HepG2 (cell line): ENCODE measurements around the gene CCDC102B. TPM values are rescaled to one million over a fixed set of nuclear protein-coding genes. Genes with fewer than 3 reads are reported as not detected.

Source experiments
- ATAC-seq: fragments of 200-7000 bp; cut with Tn5 transposase; 3 replicates; pipeline ENCODE4 v1.9.1; 2020; ENCODE audit warnings: mild to moderate bottlenecking, moderate library complexity
- BruUV-seq: library from RNA; stranded (reverse); fragments of 400-500 nt; replicated peaks from 2 replicates; lab custom pipeline; 2021; lab: Mats Ljungman, UMichigan
- CTCF ChIA-PET: fragments of 300-600 bp; formaldehyde crosslinking; extraction: SDS; loops from one replicate; lab custom pipeline; 2021; ENCODE audit warnings: low total read pairs, inconsistent platforms, low intra/inter-chr PET ratio; lab: Yijun Ruan, JAX
- POLR2A ChIA-PET: fragments of 350-600 bp; sonication (Branson Sonifier 250); formaldehyde crosslinking; loops from one replicate; lab custom pipeline; 2020; ENCODE audit warnings: antibody characterized with exemption, inconsistent platforms; lab: Yijun Ruan, JAX
- DNase-seq: peaks from one replicate; pipeline ENCODE4 v3.0.0-alpha.2; 2015; ENCODE audit warnings: low spot score
- FAIRE-seq: peaks from 3 replicates; lab custom pipeline; 2011; peaks lifted over from hg19 to GRCh38; lab: Jason Lieb, UNC
- H2AFZ ChIP-seq: one replicate; pipeline ENCODE4 v1.6.1; 2011; ENCODE audit warnings: low read length, inconsistent platforms
- H3K27ac ChIP-seq: fragments of 300-600 bp; 3 replicates; pipeline ENCODE4 v1.8.0; 2011; ENCODE audit warnings: mixed run types, mild to moderate bottlenecking, mixed read lengths, low read length, inconsistent platforms; ENCODE audit not compliant: insufficient read depth; ENCODE audit errors: extremely low read length
- H3K27me3 ChIP-seq, 2 experiments: fragments of 200-600 bp in 1 of 2; 2 replicates in 1 of 2; 3 replicates in 1 of 2; pipeline versions ENCODE4 v1.6.0 to v1.8.0; 2011; ENCODE audit warnings: low read length in 2 of 2, mild to moderate bottlenecking in 2 of 2, moderate library complexity in 2 of 2, inconsistent platforms in 1 of 2; ENCODE audit not compliant: insufficient read depth in 2 of 2, control insufficient read depth in 1 of 2
- H3K36me3 ChIP-seq, 2 experiments: fragments of 200-600 bp in 1 of 2; replicated peaks in 1 of 2; 2 replicates in 1 of 2; 3 replicates in 1 of 2; pipeline versions ENCODE4 v1.5.1 to v1.8.0; 2011; ENCODE audit warnings: low read length in 2 of 2, inconsistent platforms in 1 of 2; ENCODE audit not compliant: insufficient read depth in 2 of 2, control insufficient read depth in 1 of 2
- H3K4me1 ChIP-seq: 2 replicates; pipeline ENCODE4 v1.5.1; 2012; ENCODE audit warnings: low read length, inconsistent platforms; ENCODE audit not compliant: insufficient read depth
- H3K4me2 ChIP-seq: 2 replicates; pipeline ENCODE4 v1.6.0; 2011; ENCODE audit warnings: low read depth, low read length, inconsistent platforms
- H3K4me3 ChIP-seq, 3 experiments: fragments of 200-600 bp in 1 of 3; sonication (generic), shearing (Covaris generic) in 1 of 3; replicated peaks in 1 of 3; 2 replicates each; pipeline ENCODE4 v1.5.1; 2011 to 2016; ENCODE audit warnings: low read length in 3 of 3, inconsistent platforms in 2 of 3, low read depth in 2 of 3, mild to moderate bottlenecking in 2 of 3, control low read depth in 1 of 3, mixed read lengths in 1 of 3; ENCODE audit not compliant: insufficient read depth in 1 of 3
- H3K79me2 ChIP-seq: one replicate; pipeline ENCODE4 v1.6.1; 2011; ENCODE audit warnings: low read length, inconsistent platforms; ENCODE audit not compliant: insufficient read depth
- H3K9ac ChIP-seq: 2 replicates; pipeline ENCODE4 v1.6.0; 2011; ENCODE audit warnings: mild to moderate bottlenecking, low read depth, low read length, inconsistent platforms; ENCODE audit not compliant: insufficient read depth
- H3K9me3 ChIP-seq: 2 replicates; pipeline ENCODE4 v1.5.1; 2012; ENCODE audit warnings: mild to moderate bottlenecking, low read length
- H4K20me1 ChIP-seq: 2 replicates; pipeline ENCODE4 v1.6.0; 2011; ENCODE audit warnings: inconsistent platforms, mild to moderate bottlenecking, low read length, moderate library complexity; ENCODE audit not compliant: insufficient read depth
- CC2D1A ChIP-seq: sonication (generic); formaldehyde crosslinking; IDR thresholded peaks from 2 replicates; pipeline ENCODE4 v1.8.1; 2023; ENCODE audit warnings: mild to moderate bottlenecking, missing genetic modification reagents
- HDAC2 ChIP-seq: sonication (generic); formaldehyde crosslinking; IDR thresholded peaks from 2 replicates; pipeline ENCODE4 v1.4.0; 2020; ENCODE audit warnings: missing genetic modification reagents
- HNRNPLL ChIP-seq: fragments of 200-400 bp; formaldehyde crosslinking; IDR thresholded peaks from 2 replicates; pipeline ENCODE4 v1.6.1; 2017; ENCODE audit warnings: mild to moderate bottlenecking, low read depth, low read length; ENCODE audit not compliant: poor library complexity, severe bottlenecking
- MED8 ChIP-seq: sonication (generic); formaldehyde crosslinking; IDR thresholded peaks from 2 replicates; pipeline ENCODE4 v1.8.1; 2023; ENCODE audit warnings: mild to moderate bottlenecking, missing genetic modification reagents; ENCODE audit not compliant: insufficient replicate concordance
- ZBTB43 ChIP-seq: sonication (generic); formaldehyde crosslinking; conservative IDR thresholded peaks from 2 replicates; pipeline ENCODE4 v1.4.0; 2020; ENCODE audit warnings: missing genetic modification reagents
- WGBS: methylation state at CpG from one replicate; pipeline ENCODE4 v1.1.6; 2017; ENCODE audit warnings: low lambda C conversion rate; 5-methylcytosine and 5-hydroxymethylcytosine counted together
- in situ Hi-C: cut with HindIII; loops from 2 replicates; pipeline ENCODE4 v1.10.0; 2017; ENCODE audit warnings: low pct_unique_long_range_greater_than_20kb; ENCODE audit not compliant: extremely low pct_ligation_motif_present
- intact Hi-C: fragments of 100-400 bp; cut with micrococcal nuclease; formaldehyde crosslinking; loops from one replicate; pipeline ENCODE4 v1.10.0; 2022; ENCODE audit not compliant: unreplicated experiment
- polyA plus RNA-seq, 8 experiments: library from polyadenylated mRNA; depleted of rRNA in 3 of 8; stranded (reverse) in 7 of 8; unstranded in 1 of 8; fragments of >200 nt; fragmentation: Illumina TruSeq in 4 of 8; extraction: Trizol in 4 of 8; gene quantifications; 2 replicates each; pipeline versions ENCODE4 v1.2.1 to v1.2.3, GENCODE V29; 2011 to 2016; ENCODE audit warnings: low read depth in 4 of 8, missing spikeins in 1 of 8, mixed read lengths in 1 of 8; ENCODE audit not compliant: insufficient read depth in 1 of 8
- total RNA-seq, 5 experiments: library from RNA; depleted of rRNA; stranded (reverse); fragments of >200 nt; fragmentation: Illumina TruSeq; extraction: Trizol; gene quantifications; 2 replicates each; pipeline ENCODE4 v1.2.3, GENCODE V29; 2016; ENCODE audit warnings: low read depth in 1 of 5
- TF ChIP-seq, protein P1 (sequence below): sonication (generic); formaldehyde crosslinking; IDR thresholded peaks from 2 replicates; pipeline ENCODE4 v1.5.1; 2020; ENCODE audit warnings: missing genetic modification reagents, mild to moderate bottlenecking, borderline replicate concordance

Gene CCDC102B
- total and polyA plus RNA-seq, 2 of the 13 experiments (the other 11 are each of a cell fraction or from before 2014, with no cell fraction given), result 2.3 to 3.7 TPM

- in situ Hi-C loops, result no loop called here
- DNase-seq (no peak), ATAC-seq (no peak), FAIRE-seq (no peak)
- no peak overlapping the region for H2AFZ ChIP-seq
- intact Hi-C loops, result no loop called here
- no peaks in the 10 kb centered on the region for H4K20me1 ChIP-seq
- no peak overlapping the region for H3K9ac ChIP-seq
- H3K4me2 ChIP-seq, result no peak overlapping the region
- H3K4me1 ChIP-seq, result no peaks in the 10 kb centered on the region
- H3K9me3 ChIP-seq, result no peaks in the 10 kb centered on the region
- no peaks in the 10 kb centered on the region for H3K79me2 ChIP-seq
- BruUV-seq, result no TSS peak
- WGBS, result 8% methylated on average over 7 of the region's 7 CpGs
- POLR2A ChIA-PET, result no interaction called here
- H3K27ac ChIP-seq, result no peak overlapping the region
- TF ChIP-seq MED8 (CRISPR knock-in tag) (no peak), CC2D1A (CRISPR knock-in tag) (no peak)
- H3K4me3 ChIP-seq, result no peak overlapping the region
- CTCF ChIA-PET, result no interaction called here
- H3K27me3 ChIP-seq, result no peaks in the 10 kb centered on the region
- no peaks in the 10 kb centered on the region for H3K36me3 ChIP-seq
These were observed 767 bp upstream of the CCDC102B start for GRCh38 chr18:68796936-68797690.

- Histone ChIP-seq H3K27me3 (no peaks in the 10 kb centered on the region), H2AFZ (no peak overlapping the region), H3K4me3 (no peak overlapping the region), H3K27ac (no peak overlapping the region), H3K4me2 (no peak overlapping the region), H3K9ac (no peak overlapping the region), H4K20me1 (no peaks in the 10 kb centered on the region), H3K36me3 (no peaks in the 10 kb centered on the region), H3K79me2 (no peaks in the 10 kb centered on the region), H3K4me1 (no peaks in the 10 kb centered on the region), H3K9me3 (no peaks in the 10 kb centered on the region)
- intact Hi-C loops, result no loop called here
- DNase-seq (no peak), ATAC-seq (no peak), FAIRE-seq (no peak)
- BruUV-seq, result no TSS peak
- TF ChIP-seq ZBTB43 (CRISPR knock-in tag), result no peak
- no peak for TF ChIP-seq HNRNPLL
- TF ChIP-seq, protein P1, sequence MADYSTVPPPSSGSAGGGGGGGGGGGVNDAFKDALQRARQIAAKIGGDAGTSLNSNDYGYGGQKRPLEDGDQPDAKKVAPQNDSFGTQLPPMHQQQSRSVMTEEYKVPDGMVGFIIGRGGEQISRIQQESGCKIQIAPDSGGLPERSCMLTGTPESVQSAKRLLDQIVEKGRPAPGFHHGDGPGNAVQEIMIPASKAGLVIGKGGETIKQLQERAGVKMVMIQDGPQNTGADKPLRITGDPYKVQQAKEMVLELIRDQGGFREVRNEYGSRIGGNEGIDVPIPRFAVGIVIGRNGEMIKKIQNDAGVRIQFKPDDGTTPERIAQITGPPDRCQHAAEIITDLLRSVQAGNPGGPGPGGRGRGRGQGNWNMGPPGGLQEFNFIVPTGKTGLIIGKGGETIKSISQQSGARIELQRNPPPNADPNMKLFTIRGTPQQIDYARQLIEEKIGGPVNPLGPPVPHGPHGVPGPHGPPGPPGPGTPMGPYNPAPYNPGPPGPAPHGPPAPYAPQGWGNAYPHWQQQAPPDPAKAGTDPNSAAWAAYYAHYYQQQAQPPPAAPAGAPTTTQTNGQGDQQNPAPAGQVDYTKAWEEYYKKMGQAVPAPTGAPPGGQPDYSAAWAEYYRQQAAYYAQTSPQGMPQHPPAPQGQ, result no peak
- no peak for TF ChIP-seq HDAC2 (CRISPR knock-in tag)
- CTCF ChIA-PET, result no interaction called here
- POLR2A ChIA-PET, result no interaction called here
- in situ Hi-C loops, result no loop called here
- 1% methylated on average over 7 of the region's 7 CpGs for WGBS
These were observed 2.2 kb downstream of the CCDC102B start for GRCh38 chr18:68800075-68800474.
